Measurements from ENCODE around the gene COL12A1.

- TF ChIP-seq, protein P1, sequence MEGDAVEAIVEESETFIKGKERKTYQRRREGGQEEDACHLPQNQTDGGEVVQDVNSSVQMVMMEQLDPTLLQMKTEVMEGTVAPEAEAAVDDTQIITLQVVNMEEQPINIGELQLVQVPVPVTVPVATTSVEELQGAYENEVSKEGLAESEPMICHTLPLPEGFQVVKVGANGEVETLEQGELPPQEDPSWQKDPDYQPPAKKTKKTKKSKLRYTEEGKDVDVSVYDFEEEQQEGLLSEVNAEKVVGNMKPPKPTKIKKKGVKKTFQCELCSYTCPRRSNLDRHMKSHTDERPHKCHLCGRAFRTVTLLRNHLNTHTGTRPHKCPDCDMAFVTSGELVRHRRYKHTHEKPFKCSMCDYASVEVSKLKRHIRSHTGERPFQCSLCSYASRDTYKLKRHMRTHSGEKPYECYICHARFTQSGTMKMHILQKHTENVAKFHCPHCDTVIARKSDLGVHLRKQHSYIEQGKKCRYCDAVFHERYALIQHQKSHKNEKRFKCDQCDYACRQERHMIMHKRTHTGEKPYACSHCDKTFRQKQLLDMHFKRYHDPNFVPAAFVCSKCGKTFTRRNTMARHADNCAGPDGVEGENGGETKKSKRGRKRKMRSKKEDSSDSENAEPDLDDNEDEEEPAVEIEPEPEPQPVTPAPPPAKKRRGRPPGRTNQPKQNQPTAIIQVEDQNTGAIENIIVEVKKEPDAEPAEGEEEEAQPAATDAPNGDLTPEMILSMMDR (IDR thresholded peaks at IDR 0.05; ENCODE audit: insufficient read depth, low read length) = no peak
- TF ChIP-seq, protein P2, sequence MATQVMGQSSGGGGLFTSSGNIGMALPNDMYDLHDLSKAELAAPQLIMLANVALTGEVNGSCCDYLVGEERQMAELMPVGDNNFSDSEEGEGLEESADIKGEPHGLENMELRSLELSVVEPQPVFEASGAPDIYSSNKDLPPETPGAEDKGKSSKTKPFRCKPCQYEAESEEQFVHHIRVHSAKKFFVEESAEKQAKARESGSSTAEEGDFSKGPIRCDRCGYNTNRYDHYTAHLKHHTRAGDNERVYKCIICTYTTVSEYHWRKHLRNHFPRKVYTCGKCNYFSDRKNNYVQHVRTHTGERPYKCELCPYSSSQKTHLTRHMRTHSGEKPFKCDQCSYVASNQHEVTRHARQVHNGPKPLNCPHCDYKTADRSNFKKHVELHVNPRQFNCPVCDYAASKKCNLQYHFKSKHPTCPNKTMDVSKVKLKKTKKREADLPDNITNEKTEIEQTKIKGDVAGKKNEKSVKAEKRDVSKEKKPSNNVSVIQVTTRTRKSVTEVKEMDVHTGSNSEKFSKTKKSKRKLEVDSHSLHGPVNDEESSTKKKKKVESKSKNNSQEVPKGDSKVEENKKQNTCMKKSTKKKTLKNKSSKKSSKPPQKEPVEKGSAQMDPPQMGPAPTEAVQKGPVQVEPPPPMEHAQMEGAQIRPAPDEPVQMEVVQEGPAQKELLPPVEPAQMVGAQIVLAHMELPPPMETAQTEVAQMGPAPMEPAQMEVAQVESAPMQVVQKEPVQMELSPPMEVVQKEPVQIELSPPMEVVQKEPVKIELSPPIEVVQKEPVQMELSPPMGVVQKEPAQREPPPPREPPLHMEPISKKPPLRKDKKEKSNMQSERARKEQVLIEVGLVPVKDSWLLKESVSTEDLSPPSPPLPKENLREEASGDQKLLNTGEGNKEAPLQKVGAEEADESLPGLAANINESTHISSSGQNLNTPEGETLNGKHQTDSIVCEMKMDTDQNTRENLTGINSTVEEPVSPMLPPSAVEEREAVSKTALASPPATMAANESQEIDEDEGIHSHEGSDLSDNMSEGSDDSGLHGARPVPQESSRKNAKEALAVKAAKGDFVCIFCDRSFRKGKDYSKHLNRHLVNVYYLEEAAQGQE (IDR thresholded peaks at IDR 0.05; ENCODE audit: insufficient replicate concordance, low read depth) = no peak
- no peak for TF ChIP-seq POLR2AphosphoS5 (IDR thresholded peaks at IDR 0.05; ENCODE audit: low read depth)
These were observed 56.2 kb downstream of the COL12A1 start for GRCh38 chr6:75149696-75150095.

All from HL-60 (cell line).